GM18508 (cell line): ENCODE measurements around the gene SNCA.

ENCODE experiments used
- ATAC-seq: cut with Tn5 transposase; IDR thresholded peaks from one replicate; pipeline ENCODE4 v1.9.1; 2021; ENCODE audit warnings: moderate number of reproducible peaks; ENCODE audit not compliant: insufficient read depth, unreplicated experiment

SNCA gene

DNA sequence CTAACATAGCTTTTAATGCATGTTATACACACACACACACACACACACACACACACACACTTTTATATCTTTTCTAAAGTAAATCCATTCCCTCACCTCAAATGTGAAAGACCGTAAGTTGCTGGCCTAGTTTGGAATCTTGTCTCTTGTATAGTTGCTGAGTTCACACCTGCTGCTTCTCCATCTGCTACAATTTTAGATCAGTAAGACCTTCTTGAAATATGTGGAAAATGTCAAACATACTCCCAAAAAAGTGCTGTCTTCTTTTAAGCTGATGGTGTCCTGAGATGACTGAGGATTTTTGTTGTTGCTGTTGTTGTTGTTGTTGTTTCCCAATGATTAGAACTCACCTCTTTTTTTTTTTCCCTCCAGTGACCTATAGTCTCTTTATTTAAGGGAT is 121.3 kb downstream of the SNCA start:
- no peak for ATAC-seq

DNA sequence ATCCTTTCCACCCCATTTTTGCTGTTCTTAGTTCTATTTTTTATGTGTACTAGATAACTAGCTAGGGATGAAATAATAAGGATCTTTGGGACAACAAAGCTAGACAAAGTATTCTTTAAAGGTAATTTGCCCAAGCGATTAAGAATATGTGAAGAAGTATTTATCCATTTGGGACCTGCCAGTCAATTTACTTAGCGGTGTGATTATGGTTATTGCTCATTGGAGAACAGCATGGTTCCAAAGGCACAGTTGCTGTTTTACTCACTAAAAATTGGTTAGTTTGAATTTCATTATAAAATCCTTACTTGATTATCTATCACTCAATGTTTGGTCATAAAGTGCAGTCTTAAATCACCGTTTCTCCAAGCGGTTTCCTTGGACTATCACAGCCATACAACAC is 124.1 kb downstream of the SNCA start:
- ATAC-seq, result no peak

DNA sequence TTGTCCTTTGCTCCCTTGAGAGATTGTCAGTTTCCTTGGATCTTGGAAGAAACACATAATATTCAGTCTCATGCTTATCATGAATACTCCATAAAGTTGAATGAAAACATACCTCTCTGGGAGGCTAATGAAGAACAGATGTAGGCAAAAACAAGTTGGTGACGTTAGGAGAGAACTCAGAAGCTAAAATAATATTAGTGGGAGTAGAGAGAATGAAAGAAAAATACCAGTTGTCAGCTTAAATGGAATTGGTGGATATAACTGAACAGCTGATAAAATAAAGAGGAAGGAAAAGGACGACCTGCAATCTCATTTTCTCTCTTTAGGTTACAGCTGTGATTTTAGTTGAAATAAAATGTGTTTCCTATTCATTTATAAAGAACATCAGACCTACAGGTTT is 124.8 kb downstream of the SNCA start:
- no peak for ATAC-seq

GRCh38 chr4:89708903-89709421 is 128.0 kb downstream of the SNCA start:
- ATAC-seq, result no peak

DNA sequence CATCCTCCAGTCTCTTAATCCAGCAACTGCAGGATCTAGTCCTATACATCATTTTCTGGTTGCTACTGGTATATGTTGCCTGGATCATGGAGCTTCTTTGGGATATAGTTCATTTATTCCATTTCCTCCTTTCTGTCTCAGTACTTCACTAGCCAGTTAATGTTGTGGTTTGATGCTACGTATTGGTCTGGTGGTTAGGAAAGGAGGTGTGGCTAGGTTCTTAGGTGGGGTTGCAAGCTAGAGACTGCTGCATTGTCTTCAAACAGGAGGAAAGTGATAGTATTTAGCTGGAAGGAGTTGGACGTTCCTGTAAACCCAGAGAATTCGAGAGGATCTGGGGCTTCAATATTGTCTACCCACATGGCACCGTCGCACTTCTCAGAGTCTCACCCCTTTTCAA is 129.5 kb downstream of the SNCA start:
- no peak for ATAC-seq

GRCh38 chr4:89704651-89705395 is 132.1 kb downstream of the SNCA start:
- no peak for ATAC-seq

GRCh38 chr4:89703829-89704590 is 133.0 kb downstream of the SNCA start:
- no peak for ATAC-seq

- ATAC-seq, result no peak
These were observed 136.1 kb downstream of the SNCA start for GRCh38 chr4:89700766-89701423.

- ATAC-seq, result no peak
These were observed 151.3 kb downstream of the SNCA start for GRCh38 chr4:89685690-89686089.

GRCh38 chr4:89685277-89685676 is 151.7 kb downstream of the SNCA start:
- ATAC-seq, result no peak

GRCh38 chr4:89684536-89684935 is 152.4 kb downstream of the SNCA start:
- ATAC-seq, result no peak

GRCh38 chr4:89682808-89683207 is 154.2 kb downstream of the SNCA start:
- no peak for ATAC-seq

DNA sequence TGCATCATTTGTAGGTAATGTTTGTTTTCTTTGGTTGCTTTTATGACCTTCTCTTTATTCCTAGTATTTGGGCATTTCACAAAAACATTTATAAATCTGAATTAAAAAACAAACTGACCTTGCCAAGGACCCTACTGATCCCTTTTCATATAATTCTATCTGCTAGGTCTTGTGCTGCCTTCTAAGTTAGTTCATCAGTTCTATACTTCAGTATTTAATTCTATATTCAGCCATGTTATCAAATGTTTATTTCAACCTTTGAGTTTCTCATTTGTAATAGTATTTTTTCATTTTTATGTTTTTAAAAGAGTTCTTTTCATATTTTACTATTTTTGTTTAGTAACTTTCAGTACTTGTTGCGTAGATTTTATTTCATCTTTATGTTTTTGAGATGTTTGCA is 155.3 kb downstream of the SNCA start:
- no peak for ATAC-seq

- ATAC-seq, result no peak
These were observed 155.7 kb downstream of the SNCA start for GRCh38 chr4:89681219-89681618.

GRCh38 chr4:89674876-89675459 is 162.0 kb downstream of the SNCA start:
- no peak for ATAC-seq
